ENCODE measurements around the gene EMX1.

GRCh38 chr2:72953528-72953927 is 36.2 kb downstream of the EMX1 start:
- TF ChIP-seq FOXM1 (CRISPR knock-in tag; IDR thresholded peaks at IDR 0.05) (no peak), MXI1 (IDR thresholded peaks at IDR 0.05; ENCODE audit: borderline replicate concordance, low read depth, low read length) (no peak), ZNF496 (CRISPR knock-in tag; IDR thresholded peaks at IDR 0.05; ENCODE audit: insufficient replicate concordance) (no peak)

Data from HepG2 (cell line).